CD4-positive, alpha-beta T cell (primary cell): ENCODE measurements around the gene STEAP3. TPM values are rescaled to one million over a fixed set of nuclear protein-coding genes. Genes with fewer than 3 reads are reported as not detected.

Experiments
- ATAC-seq: fragments of 200-7000 bp; cut with Tn5 transposase; one replicate; pipeline ENCODE4 v1.10.0; 2022; ENCODE audit warnings: mild to moderate bottlenecking; ENCODE audit not compliant: poor library complexity
- CTCF ChIA-PET: fragments of 350-600 bp; sonication (Branson Sonifier 250); formaldehyde crosslinking; loops from one replicate; lab custom pipeline; 2021; ENCODE audit warnings: antibody characterized with exemption, inconsistent platforms; lab: Charles Lee
- POLR2A ChIA-PET: fragments of 350-600 bp; sonication (Branson Sonifier 250); formaldehyde crosslinking; loops from one replicate; lab custom pipeline; 2021; ENCODE audit warnings: antibody characterized with exemption, inconsistent platforms; lab: Charles Lee
- DNase-seq, 14 experiments: peaks; one replicate each; pipeline ENCODE4 v3.0.0-alpha.2; 2013 to 2020; ENCODE audit warnings: mixed read lengths in 2 of 14
- H3K27ac ChIP-seq, 2 donors: one replicate each; pipeline versions ENCODE4 v1.5.1 to v1.7.0; 2013; ENCODE audit warnings: low read length in 2 of 2, low read depth in 1 of 2, mild to moderate bottlenecking in 1 of 2
- H3K27me3 ChIP-seq, 2 experiments: 1 replicate in 1 of 2; 2 replicates in 1 of 2; pipeline versions ENCODE4 v1.6.1 to v1.7.0; 2013; ENCODE audit warnings: low read length in 2 of 2, control low read depth in 1 of 2, mild to moderate bottlenecking in 1 of 2, moderate library complexity in 1 of 2; ENCODE audit not compliant: insufficient read depth in 2 of 2, control insufficient read depth in 1 of 2
- H3K36me3 ChIP-seq: one replicate; pipeline ENCODE4 v1.6.1; 2013; ENCODE audit warnings: low read length, control low read depth; ENCODE audit not compliant: insufficient read depth
- H3K4me1 ChIP-seq: one replicate; pipeline ENCODE4 v1.6.1; 2013; ENCODE audit warnings: low read length, control low read depth; ENCODE audit not compliant: insufficient read depth
- H3K4me3 ChIP-seq: one replicate; pipeline ENCODE4 v1.5.1; 2013; ENCODE audit warnings: mild to moderate bottlenecking, low read length, moderate library complexity
- H3K9me3 ChIP-seq, 2 experiments: 1 replicate in 1 of 2; 2 replicates in 1 of 2; pipeline versions ENCODE4 v1.6.1 to v1.7.0; 2013; ENCODE audit warnings: low read length in 2 of 2, mild to moderate bottlenecking in 2 of 2, control low read depth in 1 of 2, moderate library complexity in 1 of 2; ENCODE audit not compliant: control insufficient read depth in 1 of 2, insufficient read depth in 1 of 2
- H3K27ac Mint-ChIP-seq: one replicate; pipeline ENCODE4 v1.8.0; 2020; ENCODE audit warnings: mixed read lengths
- H3K27me3 Mint-ChIP-seq: one replicate; pipeline ENCODE4 v1.8.0; 2021; ENCODE audit warnings: mixed read lengths
- H3K36me3 Mint-ChIP-seq: one replicate; pipeline ENCODE4 v1.8.0; 2021; ENCODE audit warnings: low read depth, mixed read lengths
- H3K4me1 Mint-ChIP-seq: one replicate; pipeline ENCODE4 v1.8.0; 2021; ENCODE audit warnings: low read depth, mixed read lengths
- H3K4me3 Mint-ChIP-seq: one replicate; pipeline ENCODE4 v1.8.0; 2020; ENCODE audit warnings: mild to moderate bottlenecking, mixed read lengths
- H3K9me3 Mint-ChIP-seq: one replicate; pipeline ENCODE4 v1.8.0; 2020; ENCODE audit warnings: mixed read lengths
- intact Hi-C, 2 experiments: fragments of 100-400 bp; cut with DNase I in 1 of 2; cut with micrococcal nuclease in 1 of 2; formaldehyde crosslinking; loops; one replicate each; pipeline versions ENCODE4 v1.15.1 to v1.9.0; 2023 to 2025; cut with DNase I, micrococcal nuclease
- total RNA-seq, 174 experiments: library from RNA in 2 of 174; stranded (reverse) in 2 of 174; gene quantifications; one replicate each; pipeline ENCODE4 v1.2.3 and lab custom pipeline; 2021 to 2026
- TF ChIP-seq, protein P1 (sequence below): fragments of 200-600 bp; IDR thresholded peaks from one replicate; pipeline ENCODE4 v1.8.0; 2022; ENCODE audit warnings: antibody characterized with exemption, mild to moderate bottlenecking

Gene STEAP3
- total RNA-seq, 2 experiments from 2014 or later: not detected

DNA sequence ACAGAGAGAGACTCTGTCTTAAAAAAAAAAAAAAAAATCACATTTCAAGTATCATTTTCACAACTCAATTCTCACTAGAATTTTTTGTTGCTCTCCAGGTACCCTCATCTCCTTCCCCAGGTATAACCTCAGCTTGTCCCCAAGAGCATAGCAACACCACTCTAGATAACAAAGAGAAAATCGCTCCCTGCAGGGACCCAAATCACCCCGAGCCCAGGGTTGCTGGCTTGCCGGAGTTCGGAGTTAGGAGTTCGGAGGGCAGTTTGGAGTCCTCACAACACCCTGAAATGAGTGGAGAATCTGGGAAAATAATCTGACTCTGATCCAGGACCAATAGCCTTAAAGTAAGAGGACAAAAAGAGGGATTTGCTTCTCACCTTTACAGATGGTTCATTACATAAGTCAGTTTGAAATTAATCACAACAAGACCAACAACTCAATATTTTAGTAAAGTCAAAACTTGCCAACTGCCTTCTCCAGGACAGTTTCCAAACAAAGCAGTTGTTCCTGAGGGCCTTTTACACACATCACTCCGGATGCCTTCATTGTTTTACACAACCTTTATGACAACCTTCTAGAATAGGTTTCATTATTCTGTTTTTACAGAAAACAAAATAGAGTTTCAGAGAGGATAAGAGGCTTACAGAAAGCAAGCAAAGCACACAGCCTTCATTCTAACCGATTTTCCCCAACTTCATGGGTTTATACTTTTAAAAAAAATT lies 83.9 kb downstream of the STEAP3 start:
- Mint-ChIP-seq H3K9me3 (no peaks in the 10 kb centered on the region), H3K36me3 (peaks cover 17% of the 10 kb centered on the region), H3K27ac (no peak overlapping the region), H3K27me3 (no peaks in the 10 kb centered on the region), H3K4me3 (no peak overlapping the region), H3K4me1 (no peaks in the 10 kb centered on the region)
- DNase-seq: no peak
- intact Hi-C loops: no loop called here
- Histone ChIP-seq H3K4me3 (no peak overlapping the region), H3K9me3 (no peaks in the 10 kb centered on the region), H3K4me1 (no peaks in the 10 kb centered on the region), H3K27ac (no peak overlapping the region), H3K27me3 (no peaks in the 10 kb centered on the region), H3K36me3 (no peaks in the 10 kb centered on the region)
- POLR2A ChIA-PET: no interaction called here
- no peak for ATAC-seq
- CTCF ChIA-PET: no interaction called here
- TF ChIP-seq, protein P1, sequence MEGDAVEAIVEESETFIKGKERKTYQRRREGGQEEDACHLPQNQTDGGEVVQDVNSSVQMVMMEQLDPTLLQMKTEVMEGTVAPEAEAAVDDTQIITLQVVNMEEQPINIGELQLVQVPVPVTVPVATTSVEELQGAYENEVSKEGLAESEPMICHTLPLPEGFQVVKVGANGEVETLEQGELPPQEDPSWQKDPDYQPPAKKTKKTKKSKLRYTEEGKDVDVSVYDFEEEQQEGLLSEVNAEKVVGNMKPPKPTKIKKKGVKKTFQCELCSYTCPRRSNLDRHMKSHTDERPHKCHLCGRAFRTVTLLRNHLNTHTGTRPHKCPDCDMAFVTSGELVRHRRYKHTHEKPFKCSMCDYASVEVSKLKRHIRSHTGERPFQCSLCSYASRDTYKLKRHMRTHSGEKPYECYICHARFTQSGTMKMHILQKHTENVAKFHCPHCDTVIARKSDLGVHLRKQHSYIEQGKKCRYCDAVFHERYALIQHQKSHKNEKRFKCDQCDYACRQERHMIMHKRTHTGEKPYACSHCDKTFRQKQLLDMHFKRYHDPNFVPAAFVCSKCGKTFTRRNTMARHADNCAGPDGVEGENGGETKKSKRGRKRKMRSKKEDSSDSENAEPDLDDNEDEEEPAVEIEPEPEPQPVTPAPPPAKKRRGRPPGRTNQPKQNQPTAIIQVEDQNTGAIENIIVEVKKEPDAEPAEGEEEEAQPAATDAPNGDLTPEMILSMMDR: no peak

DNA sequence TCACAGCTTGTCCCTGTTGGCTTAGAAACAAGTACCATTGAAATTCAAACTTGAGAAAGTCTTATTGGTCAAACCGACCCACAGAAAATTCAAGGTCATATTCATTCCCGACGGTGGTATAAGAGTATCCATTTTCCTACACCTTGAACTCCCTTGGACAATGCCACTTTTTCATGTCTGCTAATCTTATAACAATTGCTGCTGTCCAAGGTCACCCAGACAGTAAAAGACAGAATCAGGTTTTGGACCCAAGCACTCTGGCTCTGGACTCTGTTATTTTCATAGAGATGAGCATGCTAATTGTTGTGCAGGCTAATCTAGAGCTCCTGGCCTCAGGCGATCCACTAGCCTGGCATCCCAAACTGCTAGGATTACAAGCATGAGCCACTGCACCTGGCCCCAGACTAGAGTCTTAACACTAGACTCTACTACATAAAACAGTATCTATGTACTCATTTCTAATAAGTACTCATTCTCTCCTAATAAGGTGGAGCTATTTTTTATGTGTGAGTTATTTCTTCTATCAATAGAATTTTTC lies 85.2 kb downstream of the STEAP3 start:
- TF ChIP-seq, protein P1: no peak
- intact Hi-C loops: no loop called here
- H3K9me3 Mint-ChIP-seq: no peaks in the 10 kb centered on the region
- H3K36me3 ChIP-seq: no peaks in the 10 kb centered on the region
- ATAC-seq: no peak
- H3K4me1 ChIP-seq: no peaks in the 10 kb centered on the region
- no peaks in the 10 kb centered on the region for H3K9me3 ChIP-seq
- no peaks in the 10 kb centered on the region for H3K27me3 Mint-ChIP-seq
- no peak for DNase-seq
- H3K4me3 ChIP-seq: no peak overlapping the region
- no peak overlapping the region for H3K27ac Mint-ChIP-seq
- H3K36me3 Mint-ChIP-seq: peaks cover 17% of the 10 kb centered on the region
- POLR2A ChIA-PET: no interaction called here
- H3K27me3 ChIP-seq: no peaks in the 10 kb centered on the region
- CTCF ChIA-PET: no interaction called here
- no peaks in the 10 kb centered on the region for H3K4me1 Mint-ChIP-seq
- H3K27ac ChIP-seq: no peak overlapping the region
- H3K4me3 Mint-ChIP-seq: no peak overlapping the region

DNA sequence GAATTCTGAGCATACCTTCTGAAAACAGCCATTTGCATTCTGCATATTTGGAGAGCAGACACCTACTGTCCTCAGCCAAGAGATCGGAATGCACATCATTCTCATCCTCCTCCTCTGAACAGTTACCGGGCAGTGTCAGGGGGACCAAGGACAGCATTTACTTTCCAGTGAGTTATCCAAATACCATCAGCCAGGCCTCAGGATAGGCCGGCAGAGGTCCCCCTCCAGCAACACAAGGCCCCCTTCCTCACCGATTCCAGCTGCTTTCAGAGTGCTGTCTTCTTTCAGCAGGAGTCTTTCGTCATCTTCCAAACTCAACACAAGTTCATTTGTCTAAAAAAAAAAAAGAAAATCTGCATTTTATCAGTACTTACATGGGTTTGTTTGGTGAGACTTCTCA lies 87.7 kb downstream of the STEAP3 start:
- H3K36me3 ChIP-seq: no peaks in the 10 kb centered on the region
- no peak for DNase-seq
- no peak overlapping the region for H3K4me3 Mint-ChIP-seq
- H3K4me1 ChIP-seq: no peaks in the 10 kb centered on the region
- ChIA-PET POLR2A (no interaction called here), CTCF (no interaction called here)
- H3K27ac ChIP-seq: no peak overlapping the region
- H3K27me3 ChIP-seq: no peaks in the 10 kb centered on the region
- no peaks in the 10 kb centered on the region for H3K27me3 Mint-ChIP-seq
- H3K9me3 Mint-ChIP-seq: no peaks in the 10 kb centered on the region
- no peaks in the 10 kb centered on the region for H3K9me3 ChIP-seq
- H3K36me3 Mint-ChIP-seq: peaks cover 17% of the 10 kb centered on the region
- H3K4me3 ChIP-seq: no peak overlapping the region
- TF ChIP-seq, protein P1: no peak
- intact Hi-C loops: no loop called here
- ATAC-seq: no peak
- H3K4me1 Mint-ChIP-seq: no peaks in the 10 kb centered on the region
- no peak overlapping the region for H3K27ac Mint-ChIP-seq
